Activated CD4-positive, alpha-beta T cell treated with anti-CD3 and anti-CD28 coated beads, Interleukin-2, amount 10 ng/mL, durations not matched to agents 7 days and 5 days (primary cell): Measurements from ENCODE around the gene CABP4. TPM values are rescaled to one million over a fixed set of nuclear protein-coding genes. Genes with fewer than 3 reads are reported as not detected.

Experiments
- CTCF ChIA-PET: fragments of 350-600 bp; sonication (Branson Sonifier 250); formaldehyde crosslinking; loops from one replicate; lab custom pipeline; 2021; ENCODE audit warnings: antibody characterized with exemption; lab: Charles Lee
- POLR2A ChIA-PET: fragments of 350-600 bp; sonication (Branson Sonifier 250); formaldehyde crosslinking; loops from one replicate; lab custom pipeline; 2021; ENCODE audit warnings: antibody characterized with exemption; lab: Charles Lee
- DNase-seq: peaks from one replicate; pipeline ENCODE4 v3.0.0-alpha.2; 2020
- H3K27ac Mint-ChIP-seq: one replicate; pipeline ENCODE4 v1.8.0; 2021; ENCODE audit warnings: mild to moderate bottlenecking, moderate library complexity, mixed read lengths
- H3K27me3 Mint-ChIP-seq: one replicate; pipeline ENCODE4 v1.8.0; 2021; ENCODE audit warnings: mixed read lengths
- H3K36me3 Mint-ChIP-seq: one replicate; pipeline ENCODE4 v1.8.0; 2021; ENCODE audit warnings: low read depth, mixed read lengths
- H3K4me1 Mint-ChIP-seq: one replicate; pipeline ENCODE4 v1.8.0; 2021; ENCODE audit warnings: mixed read lengths
- H3K4me3 Mint-ChIP-seq: one replicate; pipeline ENCODE4 v1.8.0; 2021; ENCODE audit warnings: mild to moderate bottlenecking, moderate library complexity, mixed read lengths
- H3K9me3 Mint-ChIP-seq: one replicate; pipeline ENCODE4 v1.8.0; 2021; ENCODE audit warnings: mixed read lengths
- microRNA-seq: library from miRNA; unstranded; fragments of <30 nt; microRNA quantifications from one replicate; pipeline ENCODE4 v1.2.0, GENCODE V29; 2021; ENCODE audit warnings: borderline microRNAs expressed, borderline replicate concordance
- total RNA-seq, 2 experiments: library from RNA; stranded (reverse); gene quantifications; one replicate each; pipeline ENCODE4 v1.2.3, GENCODE V29; 2021

Gene CABP4
- total RNA-seq, 2 experiments from 2014 or later, result 1.3 to 2.6 TPM

- Mint-ChIP-seq H3K4me3 (peak overlapping the region; percentile 91), H3K27me3 (peaks cover 9% of the 10 kb centered on the region), H3K27ac (peak overlapping the region; percentile 93), H3K9me3 (no peaks in the 10 kb centered on the region), H3K4me1 (peaks cover 47% of the 10 kb centered on the region), H3K36me3 (peaks cover 21% of the 10 kb centered on the region)
- DNase-seq, result no peak
- ChIA-PET CTCF (interaction anchor here (1.2 to 1.5 kb wide), 3 partner anchors 16 to 39 kb away, joined by 3 to 7 read pairs (median 4); no protein-coding TSS in a partner anchor), POLR2A (no interaction called here)
Measured at GRCh38 chr11:67506426-67507051, 51.4 kb downstream of the CABP4 start.

GRCh38 chr11:67507242-67507863, 52.2 kb downstream of the CABP4 start:
- H3K36me3 Mint-ChIP-seq, result peaks cover 18% of the 10 kb centered on the region
- peak overlapping the region; percentile 91 for H3K4me3 Mint-ChIP-seq
- peak overlapping the region; percentile 92 for H3K27ac Mint-ChIP-seq
- DNase-seq, result no peak
- peaks cover 9% of the 10 kb centered on the region for H3K27me3 Mint-ChIP-seq
- no peaks in the 10 kb centered on the region for H3K9me3 Mint-ChIP-seq
- ChIA-PET POLR2A (no interaction called here), CTCF (interaction anchor here (1.0 to 1.2 kb wide), 3 partner anchors 8 to 150 kb away, joined by 3 read pairs; partner anchors contain the start of gene RAD9A)
- H3K4me1 Mint-ChIP-seq, result peaks cover 47% of the 10 kb centered on the region

GRCh38 chr11:67507864-67508485, 52.8 kb downstream of the CABP4 start, which contains the start of gene CDK2AP2:
CDK2AP2 (minus strand) TSS chr11:67508162; CDS start chr11:67508082, 80 bp downstream.
- Mint-ChIP-seq H3K27me3 (peaks cover 11% of the 10 kb centered on the region), H3K9me3 (no peaks in the 10 kb centered on the region), H3K27ac (peak within 1 kb of the TSS; percentile 92), H3K4me1 (peaks cover 42% of the 10 kb centered on the region), H3K4me3 (peak within 1 kb of the TSS; percentile 91), H3K36me3 (peaks cover 13% of the 10 kb centered on the region)
- ChIA-PET POLR2A (no interaction called here), CTCF (interaction anchor here (1.0 to 1.2 kb wide), 4 partner anchors 9 to 151 kb away, joined by 3 read pairs; partner anchors contain the start of gene RAD9A)
- peak; percentile 99 for DNase-seq

- DNase-seq, result peak; percentile 99
- H3K9me3 Mint-ChIP-seq, result no peaks in the 10 kb centered on the region
- peak overlapping the region; percentile 91 for H3K4me3 Mint-ChIP-seq
- H3K27me3 Mint-ChIP-seq, result peaks cover 13% of the 10 kb centered on the region
- peaks cover 11% of the 10 kb centered on the region for H3K36me3 Mint-ChIP-seq
- H3K27ac Mint-ChIP-seq, result peak overlapping the region; percentile 92
- ChIA-PET CTCF (interaction anchor here (1.0 to 1.2 kb wide), 3 partner anchors 67 to 151 kb away, joined by 3 read pairs; partner anchors contain the start of gene RAD9A), POLR2A (no interaction called here)
- H3K4me1 Mint-ChIP-seq, result peaks cover 37% of the 10 kb centered on the region
Measured at GRCh38 chr11:67508486-67509121, 53.5 kb downstream of the CABP4 start.

- Mint-ChIP-seq H3K9me3 (no peaks in the 10 kb centered on the region), H3K4me1 (peaks cover 32% of the 10 kb centered on the region), H3K27ac (no peak overlapping the region), H3K4me3 (no peak overlapping the region), H3K27me3 (peaks cover 19% of the 10 kb centered on the region), H3K36me3 (peaks cover 11% of the 10 kb centered on the region)
- ChIA-PET CTCF (no interaction called here), POLR2A (no interaction called here)
- DNase-seq, result no peak
Measured at GRCh38 chr11:67510023-67510345, 54.8 kb downstream of the CABP4 start.

Small RNA genes within 50 kb of the gene (microRNA-seq; reads per million reads assigned to microRNA genes)
- 0.63 reads per million for gene MIR6752

Other genes starting within 250 kb of the CABP4 start
- 100 to 1,000 TPM; 306 to 324 TPM for gene GRK2, start 188.9 kb upstream of the CABP4 start, total RNA-seq
- gene ANKRD13D, start 166.1 kb upstream of the CABP4 start, total RNA-seq, result 100 to 1,000 TPM; 135 to 194 TPM
- 1 to 10 TPM; 8.2 to 9.6 TPM for gene SSH3, start 151.8 kb upstream of the CABP4 start, total RNA-seq
- gene POLD4, start 101.8 kb upstream of the CABP4 start, total RNA-seq, result 10 to 100 TPM; 52.7 to 53.7 TPM
- under 1 TPM; 0.10 to 0.17 TPM for gene CLCF1, start 81.8 kb upstream of the CABP4 start, total RNA-seq
- 10 to 100 TPM; 49.3 to 53.7 TPM for gene RAD9A, start 63.4 kb upstream of the CABP4 start, total RNA-seq
- gene PPP1CA, start 53.5 kb upstream of the CABP4 start, total RNA-seq, result 100 to 1,000 TPM; 301 to 331 TPM
- 100 to 1,000 TPM; 256 to 323 TPM for gene TBC1D10C, start 51.3 kb upstream of the CABP4 start, total RNA-seq
- gene CARNS1, start 39.7 kb upstream of the CABP4 start, total RNA-seq, result 1 to 10 TPM; 1.2 to 1.9 TPM
- gene RPS6KB2, start 26.9 kb upstream of the CABP4 start, total RNA-seq, result 10 to 100 TPM; 57.5 to 68.1 TPM
- 100 to 1,000 TPM; 328 to 389 TPM for gene PTPRCAP, start 17.7 kb upstream of the CABP4 start, total RNA-seq
- 100 to 1,000 TPM; 191 to 252 TPM for gene CORO1B, start 11.9 kb upstream of the CABP4 start, total RNA-seq
- gene GPR152, start 2.6 kb upstream of the CABP4 start, total RNA-seq, result not detected
- gene TMEM134, start 13.9 kb downstream of the CABP4 start, total RNA-seq, result 10 to 100 TPM; 42.2 to 47.2 TPM
- gene AIP, start 27.7 kb downstream of the CABP4 start, total RNA-seq, result 100 to 1,000 TPM; 149 to 164 TPM
- gene PITPNM1, start 50.0 kb downstream of the CABP4 start, total RNA-seq, result 100 to 1,000 TPM; 100 to 110 TPM
- gene CDK2AP2, start 52.8 kb downstream of the CABP4 start, total RNA-seq, result 100 to 1,000 TPM; 117 to 126 TPM
- gene CABP2, start 68.1 kb downstream of the CABP4 start, total RNA-seq, result not detected
- 100 to 1,000 TPM; 194 to 209 TPM for gene GSTP1, start 128.5 kb downstream of the CABP4 start, total RNA-seq
- gene NDUFV1, start 151.6 kb downstream of the CABP4 start, total RNA-seq, result 100 to 1,000 TPM; 204 to 228 TPM
- gene NUDT8, start 174.6 kb downstream of the CABP4 start, total RNA-seq, result 1 to 10 TPM; 7.3 to 8.8 TPM
- gene TBX10, start 184.4 kb downstream of the CABP4 start, total RNA-seq, result not detected
- under 1 TPM; 0.44 to 0.47 TPM for gene ACY3, start 195.4 kb downstream of the CABP4 start, total RNA-seq
- not detected for gene ALDH3B2, start 219.3 kb downstream of the CABP4 start, total RNA-seq